GM21447 (cell line): ENCODE data around the gene MRM3.
"Not testable (repeated sequence)": the region's sequence is repeated elsewhere in the genome, so short reads cannot be mapped to it uniquely, and the experiment has no call there.

Source experiments
- ATAC-seq: cut with Tn5 transposase; IDR thresholded peaks from one replicate; pipeline ENCODE4 v1.9.1; 2021; ENCODE audit not compliant: unreplicated experiment

MRM3 gene

DNA sequence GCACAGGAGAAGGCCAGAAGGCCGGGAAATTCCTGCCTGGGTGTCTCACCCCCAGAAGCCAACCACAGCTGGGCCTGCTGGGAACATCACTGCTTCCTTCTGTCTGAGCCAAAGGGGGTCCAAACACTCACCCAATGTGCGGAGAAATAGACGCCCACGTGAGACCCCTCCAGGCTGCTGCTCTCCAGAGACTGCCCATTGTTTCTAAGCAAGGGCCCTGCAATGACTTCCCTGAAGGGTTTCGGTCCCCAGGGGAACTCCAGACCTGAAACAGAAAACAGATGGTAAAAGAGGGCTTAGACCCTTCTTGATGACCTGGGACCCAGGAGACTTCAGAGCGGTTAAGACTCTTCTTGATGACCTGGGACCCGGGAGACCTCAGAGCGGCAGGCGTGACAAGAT, 41.3 kb downstream of the MRM3 start:
- ATAC-seq, result no peak

GRCh38 chr17:824378-824777, 42.2 kb downstream of the MRM3 start:
- ATAC-seq, result no peak

DNA sequence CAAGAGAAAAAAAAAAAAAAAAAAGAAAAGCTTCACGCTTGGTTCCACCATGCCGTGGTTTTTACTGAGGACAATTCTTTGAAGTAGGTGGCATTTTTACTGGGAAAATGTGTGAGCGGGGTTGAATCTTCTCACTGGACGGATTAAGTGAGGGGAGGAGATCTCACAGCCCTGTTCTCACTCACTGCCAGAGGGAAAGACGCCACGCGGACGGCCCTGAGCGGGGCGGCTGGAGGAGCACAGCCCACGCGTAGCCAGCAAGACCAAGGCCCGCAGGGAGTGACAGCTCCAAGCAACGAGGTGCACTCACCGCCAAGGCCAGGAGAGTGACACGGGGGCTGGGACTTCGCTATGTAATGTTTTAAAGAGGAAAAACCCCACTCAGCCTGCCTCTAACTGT, 43.1 kb downstream of the MRM3 start:
- ATAC-seq, result no peak

- ATAC-seq, result no peak
Measured at GRCh38 chr17:826778-827177, 44.6 kb downstream of the MRM3 start.

GRCh38 chr17:828761-829160, 46.6 kb downstream of the MRM3 start:
- ATAC-seq, result no peak

GRCh38 chr17:829614-830013, 47.5 kb downstream of the MRM3 start:
- not testable (repeated sequence) for ATAC-seq

DNA sequence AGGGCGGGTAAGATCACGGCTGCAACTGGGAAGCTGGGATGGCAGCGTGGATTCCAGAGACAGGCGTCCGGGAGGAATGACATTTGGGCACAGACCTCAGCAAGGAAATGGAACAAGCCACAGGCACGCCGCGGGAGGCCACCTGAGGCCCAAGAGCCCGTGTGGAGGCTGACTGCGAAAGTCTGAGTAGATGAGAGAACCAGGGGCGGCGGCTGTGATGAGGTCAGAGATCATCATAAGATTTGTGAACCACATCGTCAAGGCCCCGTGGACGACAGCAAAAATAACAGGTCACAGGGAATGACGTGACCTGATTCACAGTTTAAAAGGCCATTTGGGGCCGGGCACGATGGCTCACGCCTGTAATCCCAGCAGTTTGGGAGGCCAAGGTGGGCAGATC, 48.2 kb downstream of the MRM3 start:
- no peak for ATAC-seq

DNA sequence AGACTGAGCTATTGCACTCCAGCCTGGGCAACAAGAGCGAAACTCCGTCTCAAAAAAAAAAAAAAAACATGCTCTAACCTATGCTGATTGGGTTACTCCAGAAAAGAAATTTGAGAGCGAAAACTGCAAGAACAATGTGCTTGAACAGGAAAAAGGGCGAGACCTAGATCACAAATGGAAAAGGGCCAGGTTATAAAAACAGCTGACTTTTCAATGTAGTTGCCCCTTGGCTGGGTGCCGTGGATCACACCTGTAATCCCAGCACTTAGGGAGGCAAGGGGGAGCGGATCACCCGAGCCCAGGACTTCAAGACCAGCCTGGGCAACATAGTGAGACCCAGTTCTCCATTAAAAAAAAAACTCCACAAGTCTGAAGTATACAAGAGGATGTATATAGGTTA, 48.8 kb downstream of the MRM3 start:
- ATAC-seq, result no peak

DNA sequence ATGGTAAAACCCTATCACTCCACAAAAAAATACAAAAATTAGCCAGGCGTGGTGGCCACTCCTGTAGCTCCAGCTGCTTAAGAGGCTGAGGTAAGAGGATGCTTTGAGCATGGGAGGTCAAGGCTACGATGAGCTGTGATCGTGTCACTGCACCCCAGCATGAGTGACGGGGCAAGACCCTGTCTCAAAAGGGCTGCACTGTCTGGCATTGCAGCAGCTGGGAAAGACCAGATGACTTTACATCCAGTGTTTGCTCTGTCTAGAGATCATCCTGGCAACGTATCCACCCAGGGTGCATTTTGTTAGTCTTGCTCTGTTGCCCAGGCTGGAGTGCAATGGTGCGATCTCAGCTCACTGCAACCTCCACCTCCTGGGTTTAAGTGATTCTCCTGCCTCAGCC, 52.0 kb downstream of the MRM3 start:
- ATAC-seq, result no peak

DNA sequence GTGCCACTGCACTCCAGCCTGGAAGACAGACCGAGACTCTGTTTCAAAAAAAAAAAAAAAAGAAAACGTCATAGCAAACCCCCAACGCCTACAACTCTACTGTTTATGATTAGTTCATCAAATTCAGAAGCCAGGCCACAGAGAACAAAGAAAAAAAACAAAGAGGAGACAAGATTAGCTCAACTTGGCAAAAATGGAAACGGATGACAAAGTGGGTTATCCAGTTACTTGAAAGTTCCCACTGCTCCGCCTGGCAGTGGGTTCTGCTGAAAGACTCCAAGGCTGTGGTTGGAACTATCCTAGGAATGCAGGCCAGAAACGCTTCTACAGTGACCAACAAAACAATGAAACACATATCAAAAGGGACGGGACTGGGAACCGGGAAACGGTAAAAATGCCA, 53.1 kb downstream of the MRM3 start:
- no peak for ATAC-seq

DNA sequence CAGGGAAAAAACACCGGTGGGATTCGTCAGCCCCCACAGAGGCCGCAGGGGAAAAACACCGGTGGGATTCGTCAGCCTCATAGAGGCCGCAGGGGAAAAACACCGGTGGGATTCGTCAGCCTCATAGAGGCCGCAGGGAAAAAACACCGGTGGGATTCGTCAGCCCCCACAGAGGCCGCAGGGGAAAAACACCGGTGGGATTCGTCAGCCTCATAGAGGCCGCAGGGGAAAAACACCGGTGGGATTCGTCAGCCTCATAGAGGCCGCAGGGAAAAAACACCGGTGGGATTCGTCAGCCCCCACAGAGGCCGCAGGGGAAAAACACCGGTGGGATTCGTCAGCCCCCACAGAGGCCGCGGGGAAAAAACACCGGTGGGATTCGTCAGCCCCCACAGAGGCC, 53.6 kb downstream of the MRM3 start:
- not testable (repeated sequence) for ATAC-seq

DNA sequence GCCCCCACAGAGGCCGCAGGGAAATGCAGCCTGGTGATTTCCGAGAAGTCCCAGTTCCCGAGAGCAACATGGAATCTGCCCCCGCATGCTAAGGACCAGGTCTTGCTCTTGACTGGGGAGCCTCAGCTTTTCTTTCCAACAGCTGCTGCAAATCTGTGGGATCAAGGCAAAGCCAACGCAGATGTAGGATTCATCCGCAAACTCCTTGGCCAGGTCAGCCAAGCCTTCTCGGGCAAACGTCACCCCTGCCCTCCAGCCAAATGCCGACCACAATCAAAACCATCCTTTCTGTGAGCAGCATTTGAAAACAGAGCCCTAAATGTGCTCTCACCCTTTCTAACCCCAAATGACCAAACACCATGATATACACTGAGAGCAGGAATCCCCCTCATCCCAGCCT, 54.0 kb downstream of the MRM3 start:
- no peak for ATAC-seq

- no peak for ATAC-seq
Measured at GRCh38 chr17:838486-838885, 56.3 kb downstream of the MRM3 start.

- ATAC-seq, result no peak
Measured at GRCh38 chr17:841313-841712, 59.2 kb downstream of the MRM3 start.
